WTC11 (cell line): Measurements from ENCODE around the gene SMIM13. TPM values are rescaled to one million over a fixed set of nuclear protein-coding genes. Genes with fewer than 3 reads are reported as not detected.

Experiments used
- ATAC-seq: fragments of 200-7000 bp; cut with Tn5 transposase; 2 replicates; pipeline ENCODE4 v1.10.0; 2021; ENCODE audit warnings: mild to moderate bottlenecking, moderate library complexity
- CTCF ChIA-PET: fragments of 300-600 bp; sonication (Branson Sonifier 250); formaldehyde crosslinking; loops from one replicate; lab custom pipeline; 2021; ENCODE audit warnings: antibody characterized with exemption; lab: Charles Lee
- POLR2A ChIA-PET: fragments of 350-600 bp; sonication (Branson Sonifier 250); formaldehyde crosslinking; loops from one replicate; lab custom pipeline; 2021; ENCODE audit warnings: antibody characterized with exemption; lab: Charles Lee
- DNase-seq: peaks from one replicate; pipeline ENCODE4 v3.0.0; 2021; ENCODE audit warnings: low spot score
- H3K27ac Mint-ChIP-seq: 2 replicates; pipeline ENCODE4 v1.8.0; 2021; ENCODE audit warnings: mixed read lengths
- H3K27me3 Mint-ChIP-seq: 2 replicates; pipeline ENCODE4 v1.8.0; 2021; ENCODE audit warnings: low read depth, mild to moderate bottlenecking, moderate library complexity, mixed read lengths
- H3K36me3 Mint-ChIP-seq: 2 replicates; pipeline ENCODE4 v1.8.0; 2021; ENCODE audit warnings: mixed read lengths
- H3K4me1 Mint-ChIP-seq: 2 replicates; pipeline ENCODE4 v1.8.0; 2022; ENCODE audit warnings: mixed read lengths
- H3K4me3 Mint-ChIP-seq: 2 replicates; pipeline ENCODE4 v1.8.0; 2021; ENCODE audit warnings: mild to moderate bottlenecking, moderate library complexity, mixed read lengths
- H3K9me3 Mint-ChIP-seq: 2 replicates; pipeline ENCODE4 v1.8.0; 2021; ENCODE audit warnings: mixed read lengths
- CREB1 ChIP-seq: sonication (generic); formaldehyde crosslinking; IDR thresholded peaks from 2 replicates; pipeline ENCODE4 v1.8.0; 2023; ENCODE audit warnings: mild to moderate bottlenecking, missing genetic modification reagents
- GABPB1 ChIP-seq: sonication (generic); formaldehyde crosslinking; IDR thresholded peaks from 2 replicates; pipeline ENCODE4 v1.8.1; 2023; ENCODE audit warnings: mild to moderate bottlenecking, missing genetic modification reagents
- KAT7 ChIP-seq: sonication (generic); formaldehyde crosslinking; IDR thresholded peaks from 2 replicates; pipeline ENCODE4 v1.8.1; 2023; ENCODE audit warnings: missing genetic modification reagents, mild to moderate bottlenecking, borderline replicate concordance
- MYBL2 ChIP-seq: sonication (generic); formaldehyde crosslinking; IDR thresholded peaks from 2 replicates; pipeline ENCODE4 v1.8.1; 2023; ENCODE audit warnings: mild to moderate bottlenecking, moderate library complexity, missing genetic modification reagents
- NFE2L1 ChIP-seq: sonication (generic); formaldehyde crosslinking; IDR thresholded peaks from 2 replicates; pipeline ENCODE4 v1.8.1; 2023; ENCODE audit warnings: missing genetic modification reagents
- SMAD3 ChIP-seq: sonication (generic); formaldehyde crosslinking; IDR thresholded peaks from 2 replicates; pipeline ENCODE4 v1.8.0; 2022; ENCODE audit warnings: missing genetic modification reagents, mild to moderate bottlenecking, borderline replicate concordance
- SP1 ChIP-seq: sonication (generic); formaldehyde crosslinking; conservative IDR thresholded peaks from 2 replicates; pipeline ENCODE4 v1.8.1; 2022; ENCODE audit warnings: missing genetic modification reagents
- TEAD1 ChIP-seq: sonication (generic); formaldehyde crosslinking; IDR thresholded peaks from 2 replicates; pipeline ENCODE4 v1.8.0; 2022; ENCODE audit warnings: mild to moderate bottlenecking, missing genetic modification reagents
- TEAD4 ChIP-seq: sonication (generic); formaldehyde crosslinking; IDR thresholded peaks from 2 replicates; pipeline ENCODE4 v1.8.0; 2022; ENCODE audit warnings: mild to moderate bottlenecking, missing genetic modification reagents
- ZNF232 ChIP-seq: sonication (generic); formaldehyde crosslinking; IDR thresholded peaks from 2 replicates; pipeline ENCODE4 v1.8.0; 2022; ENCODE audit warnings: mild to moderate bottlenecking, missing genetic modification reagents
- total RNA-seq: library from RNA; stranded (reverse); gene quantifications from 3 replicates; pipeline ENCODE4 v1.2.3, GENCODE V29; 2021
- TF ChIP-seq, protein P1 (sequence below): fragments of 250-450 bp; sonication (Bioruptor Pico); IDR thresholded peaks from 2 replicates; pipeline ENCODE4 v1.9.0; 2021; ENCODE audit warnings: mild to moderate bottlenecking, borderline replicate concordance
- TF ChIP-seq, protein P2 (sequence below): fragments of 250-450 bp; sonication (Bioruptor Pico); IDR thresholded peaks from 2 replicates; pipeline ENCODE4 v1.9.0; 2021; ENCODE audit warnings: mild to moderate bottlenecking
- TF ChIP-seq, protein P3 (sequence below): fragments of 250-450 bp; sonication (Bioruptor Pico); IDR thresholded peaks from 2 replicates; pipeline ENCODE4 v1.9.0; 2021; ENCODE audit warnings: moderate library complexity, mild to moderate bottlenecking, inconsistent platforms, borderline replicate concordance
- TF ChIP-seq, protein P4 (sequence below): sonication (generic); formaldehyde crosslinking; IDR thresholded peaks from 2 replicates; pipeline ENCODE4 v1.8.0; 2022; ENCODE audit warnings: missing genetic modification reagents
- TF ChIP-seq, protein P5 (sequence below): sonication (generic); formaldehyde crosslinking; IDR thresholded peaks from 2 replicates; pipeline ENCODE4 v1.8.1; 2022; ENCODE audit warnings: missing genetic modification reagents, borderline replicate concordance

Gene SMIM13
- total RNA-seq, 1 experiment from 2014 or later, result 9.7 TPM

DNA sequence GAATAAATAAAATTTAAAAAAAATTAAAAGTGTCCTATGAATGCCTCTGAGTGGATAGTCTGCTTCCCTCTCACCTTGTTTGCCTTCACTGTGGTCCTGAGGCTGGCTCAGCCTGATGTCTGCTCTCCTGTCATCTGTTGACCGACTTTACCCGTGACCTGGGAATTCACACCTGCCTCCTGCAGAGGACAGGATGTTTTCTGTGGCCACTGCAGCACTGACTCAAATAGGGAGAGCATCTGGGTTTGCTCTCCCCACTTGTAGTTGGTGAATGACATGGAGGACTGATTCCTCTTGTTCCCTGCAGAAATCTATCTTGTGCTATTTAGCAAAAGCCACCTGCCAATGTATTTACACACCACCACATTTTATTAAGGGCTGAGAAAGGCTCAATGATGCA is 70.3 kb downstream of the SMIM13 start (continued):
- TF ChIP-seq, protein P1, sequence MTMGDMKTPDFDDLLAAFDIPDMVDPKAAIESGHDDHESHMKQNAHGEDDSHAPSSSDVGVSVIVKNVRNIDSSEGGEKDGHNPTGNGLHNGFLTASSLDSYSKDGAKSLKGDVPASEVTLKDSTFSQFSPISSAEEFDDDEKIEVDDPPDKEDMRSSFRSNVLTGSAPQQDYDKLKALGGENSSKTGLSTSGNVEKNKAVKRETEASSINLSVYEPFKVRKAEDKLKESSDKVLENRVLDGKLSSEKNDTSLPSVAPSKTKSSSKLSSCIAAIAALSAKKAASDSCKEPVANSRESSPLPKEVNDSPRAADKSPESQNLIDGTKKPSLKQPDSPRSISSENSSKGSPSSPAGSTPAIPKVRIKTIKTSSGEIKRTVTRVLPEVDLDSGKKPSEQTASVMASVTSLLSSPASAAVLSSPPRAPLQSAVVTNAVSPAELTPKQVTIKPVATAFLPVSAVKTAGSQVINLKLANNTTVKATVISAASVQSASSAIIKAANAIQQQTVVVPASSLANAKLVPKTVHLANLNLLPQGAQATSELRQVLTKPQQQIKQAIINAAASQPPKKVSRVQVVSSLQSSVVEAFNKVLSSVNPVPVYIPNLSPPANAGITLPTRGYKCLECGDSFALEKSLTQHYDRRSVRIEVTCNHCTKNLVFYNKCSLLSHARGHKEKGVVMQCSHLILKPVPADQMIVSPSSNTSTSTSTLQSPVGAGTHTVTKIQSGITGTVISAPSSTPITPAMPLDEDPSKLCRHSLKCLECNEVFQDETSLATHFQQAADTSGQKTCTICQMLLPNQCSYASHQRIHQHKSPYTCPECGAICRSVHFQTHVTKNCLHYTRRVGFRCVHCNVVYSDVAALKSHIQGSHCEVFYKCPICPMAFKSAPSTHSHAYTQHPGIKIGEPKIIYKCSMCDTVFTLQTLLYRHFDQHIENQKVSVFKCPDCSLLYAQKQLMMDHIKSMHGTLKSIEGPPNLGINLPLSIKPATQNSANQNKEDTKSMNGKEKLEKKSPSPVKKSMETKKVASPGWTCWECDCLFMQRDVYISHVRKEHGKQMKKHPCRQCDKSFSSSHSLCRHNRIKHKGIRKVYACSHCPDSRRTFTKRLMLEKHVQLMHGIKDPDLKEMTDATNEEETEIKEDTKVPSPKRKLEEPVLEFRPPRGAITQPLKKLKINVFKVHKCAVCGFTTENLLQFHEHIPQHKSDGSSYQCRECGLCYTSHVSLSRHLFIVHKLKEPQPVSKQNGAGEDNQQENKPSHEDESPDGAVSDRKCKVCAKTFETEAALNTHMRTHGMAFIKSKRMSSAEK (CRISPR knock-in tag), result no peak
- TF ChIP-seq KAT7 (CRISPR knock-in tag) (no peak), TEAD4 (CRISPR knock-in tag) (no peak), MYBL2 (CRISPR knock-in tag) (no peak), SMAD3 (CRISPR knock-in tag) (no peak), ZNF232 (CRISPR knock-in tag) (no peak), NFE2L1 (CRISPR knock-in tag) (no peak), TEAD1 (CRISPR knock-in tag) (no peak), CREB1 (CRISPR knock-in tag) (no peak), GABPB1 (CRISPR knock-in tag) (no peak)
- TF ChIP-seq, protein P2, sequence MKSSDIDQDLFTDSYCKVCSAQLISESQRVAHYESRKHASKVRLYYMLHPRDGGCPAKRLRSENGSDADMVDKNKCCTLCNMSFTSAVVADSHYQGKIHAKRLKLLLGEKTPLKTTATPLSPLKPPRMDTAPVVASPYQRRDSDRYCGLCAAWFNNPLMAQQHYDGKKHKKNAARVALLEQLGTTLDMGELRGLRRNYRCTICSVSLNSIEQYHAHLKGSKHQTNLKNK (CRISPR knock-in tag), result no peak
- TF ChIP-seq, protein P3, sequence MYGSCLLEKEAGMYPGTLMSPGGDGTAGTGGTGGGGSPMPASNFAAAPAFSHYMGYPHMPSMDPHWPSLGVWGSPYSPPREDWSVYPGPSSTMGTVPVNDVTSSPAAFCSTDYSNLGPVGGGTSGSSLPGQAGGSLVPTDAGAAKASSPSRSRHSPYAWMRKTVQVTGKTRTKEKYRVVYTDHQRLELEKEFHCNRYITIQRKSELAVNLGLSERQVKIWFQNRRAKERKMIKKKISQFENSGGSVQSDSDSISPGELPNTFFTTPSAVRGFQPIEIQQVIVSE (CRISPR knock-in tag), result no peak
- TF ChIP-seq, protein P4, sequence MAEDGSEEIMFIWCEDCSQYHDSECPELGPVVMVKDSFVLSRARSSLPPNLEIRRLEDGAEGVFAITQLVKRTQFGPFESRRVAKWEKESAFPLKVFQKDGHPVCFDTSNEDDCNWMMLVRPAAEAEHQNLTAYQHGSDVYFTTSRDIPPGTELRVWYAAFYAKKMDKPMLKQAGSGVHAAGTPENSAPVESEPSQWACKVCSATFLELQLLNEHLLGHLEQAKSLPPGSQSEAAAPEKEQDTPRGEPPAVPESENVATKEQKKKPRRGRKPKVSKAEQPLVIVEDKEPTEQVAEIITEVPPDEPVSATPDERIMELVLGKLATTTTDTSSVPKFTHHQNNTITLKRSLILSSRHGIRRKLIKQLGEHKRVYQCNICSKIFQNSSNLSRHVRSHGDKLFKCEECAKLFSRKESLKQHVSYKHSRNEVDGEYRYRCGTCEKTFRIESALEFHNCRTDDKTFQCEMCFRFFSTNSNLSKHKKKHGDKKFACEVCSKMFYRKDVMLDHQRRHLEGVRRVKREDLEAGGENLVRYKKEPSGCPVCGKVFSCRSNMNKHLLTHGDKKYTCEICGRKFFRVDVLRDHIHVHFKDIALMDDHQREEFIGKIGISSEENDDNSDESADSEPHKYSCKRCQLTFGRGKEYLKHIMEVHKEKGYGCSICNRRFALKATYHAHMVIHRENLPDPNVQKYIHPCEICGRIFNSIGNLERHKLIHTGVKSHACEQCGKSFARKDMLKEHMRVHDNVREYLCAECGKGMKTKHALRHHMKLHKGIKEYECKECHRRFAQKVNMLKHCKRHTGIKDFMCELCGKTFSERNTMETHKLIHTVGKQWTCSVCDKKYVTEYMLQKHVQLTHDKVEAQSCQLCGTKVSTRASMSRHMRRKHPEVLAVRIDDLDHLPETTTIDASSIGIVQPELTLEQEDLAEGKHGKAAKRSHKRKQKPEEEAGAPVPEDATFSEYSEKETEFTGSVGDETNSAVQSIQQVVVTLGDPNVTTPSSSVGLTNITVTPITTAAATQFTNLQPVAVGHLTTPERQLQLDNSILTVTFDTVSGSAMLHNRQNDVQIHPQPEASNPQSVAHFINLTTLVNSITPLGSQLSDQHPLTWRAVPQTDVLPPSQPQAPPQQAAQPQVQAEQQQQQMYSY (CRISPR knock-in tag), result no peak

DNA sequence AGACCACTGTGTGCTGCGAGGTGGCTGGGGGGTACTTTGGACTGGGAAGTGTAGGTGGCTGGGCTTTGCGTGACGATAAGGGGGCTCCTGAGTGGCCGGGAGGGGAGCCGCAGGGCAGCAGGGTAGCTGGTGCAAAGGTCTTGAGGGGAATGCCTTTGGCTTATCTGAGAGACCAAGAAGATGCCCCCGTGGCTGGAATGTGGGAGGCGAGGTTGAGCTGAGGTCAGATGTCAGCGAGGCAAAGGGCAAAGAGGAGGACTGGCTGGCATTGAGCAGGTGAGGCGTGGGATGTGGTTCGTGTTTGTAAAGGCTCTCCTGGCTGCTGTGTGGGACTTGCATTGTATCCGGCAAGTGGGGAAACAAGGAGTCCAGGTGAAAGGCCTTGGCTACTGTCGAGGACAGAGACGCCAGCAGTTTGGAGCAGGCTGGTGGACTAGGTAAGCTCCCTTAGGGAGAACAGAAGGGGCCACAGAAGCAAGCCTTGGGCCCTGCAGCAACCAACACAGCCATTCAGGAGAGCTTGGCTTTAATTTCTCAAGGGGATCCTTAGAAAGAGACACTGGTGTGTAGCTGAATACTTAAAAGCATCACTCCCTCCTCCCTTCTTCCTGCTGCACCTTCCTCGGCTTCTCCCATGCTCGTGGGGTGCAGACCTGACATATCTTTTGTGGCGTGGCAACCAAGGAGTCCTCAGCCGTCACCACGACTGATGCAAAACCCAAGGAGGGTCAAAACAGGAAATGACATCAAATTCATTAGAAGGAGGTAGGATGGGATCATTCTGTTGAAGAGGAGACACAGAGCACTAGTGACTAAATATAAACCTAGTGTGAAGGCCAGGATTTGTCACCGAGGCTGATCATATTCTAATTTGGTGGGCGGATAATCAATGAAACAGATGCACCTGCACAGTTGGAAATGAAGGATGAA is 71.3 kb downstream of the SMIM13 start:
- Mint-ChIP-seq H3K4me3 (no peak overlapping the region), H3K27ac (no peak overlapping the region; the same call in 1 of the 2 replicates), H3K27me3 (no peaks in the 10 kb centered on the region), H3K36me3 (no peaks in the 10 kb centered on the region), H3K9me3 (peaks cover under 1% of the 10 kb centered on the region), H3K4me1 (peaks cover 15% of the 10 kb centered on the region)
- CTCF ChIA-PET, result interaction anchor here (0.6 kb wide), 1 partner anchor 368 kb away, joined by 4 read pairs; no protein-coding TSS in a partner anchor
- DNase-seq (no peak), ATAC-seq (no peak; the same call in 1 of the 2 replicates)
- POLR2A ChIA-PET, result no interaction called here
- TF ChIP-seq SP1 (no peak), TEAD1 (CRISPR knock-in tag) (no peak), SMAD3 (CRISPR knock-in tag) (no peak)
- TF ChIP-seq, protein P1 (CRISPR knock-in tag), result no peak
- TF ChIP-seq, protein P5, sequence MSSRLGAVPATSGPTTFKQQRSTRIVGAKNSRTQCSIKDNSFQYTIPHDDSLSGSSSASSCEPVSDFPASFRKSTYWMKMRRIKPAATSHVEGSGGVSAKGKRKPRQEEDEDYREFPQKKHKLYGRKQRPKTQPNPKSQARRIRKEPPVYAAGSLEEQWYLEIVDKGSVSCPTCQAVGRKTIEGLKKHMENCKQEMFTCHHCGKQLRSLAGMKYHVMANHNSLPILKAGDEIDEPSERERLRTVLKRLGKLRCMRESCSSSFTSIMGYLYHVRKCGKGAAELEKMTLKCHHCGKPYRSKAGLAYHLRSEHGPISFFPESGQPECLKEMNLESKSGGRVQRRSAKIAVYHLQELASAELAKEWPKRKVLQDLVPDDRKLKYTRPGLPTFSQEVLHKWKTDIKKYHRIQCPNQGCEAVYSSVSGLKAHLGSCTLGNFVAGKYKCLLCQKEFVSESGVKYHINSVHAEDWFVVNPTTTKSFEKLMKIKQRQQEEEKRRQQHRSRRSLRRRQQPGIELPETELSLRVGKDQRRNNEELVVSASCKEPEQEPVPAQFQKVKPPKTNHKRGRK (CRISPR knock-in tag), result no peak
